Colonic mucosa (tissue), 4 donors: ENCODE results near the gene NKD2. TPM values are rescaled to one million over a fixed set of nuclear protein-coding genes. Genes with fewer than 3 reads are reported as not detected.

Source experiments
- DNase-seq: peaks from one replicate; pipeline ENCODE4 v3.0.0-alpha.2; 2020
- H3K27ac ChIP-seq: fragments of 200-600 bp; one replicate; pipeline ENCODE4 v1.8.0; 2021
- H3K27me3 ChIP-seq: fragments of 200-600 bp; one replicate; pipeline ENCODE4 v1.8.0; 2021
- H3K36me3 ChIP-seq: fragments of 200-600 bp; one replicate; pipeline ENCODE4 v1.8.0; 2021
- H3K4me1 ChIP-seq: fragments of 200-600 bp; one replicate; pipeline ENCODE4 v1.8.0; 2021; ENCODE audit warnings: mild to moderate bottlenecking
- H3K4me3 ChIP-seq: fragments of 200-600 bp; one replicate; pipeline ENCODE4 v1.8.0; 2021
- H3K9ac ChIP-seq, 2 donors: one replicate each; pipeline ENCODE4 v1.7.0; 2013; ENCODE audit warnings: control low read depth in 2 of 2, low read depth in 2 of 2, low read length in 2 of 2
- H3K9me3 ChIP-seq: fragments of 200-600 bp; one replicate; pipeline ENCODE4 v1.8.0; 2021
- CTCF ChIP-seq: fragments of 200-600 bp; IDR thresholded peaks from one replicate; pipeline ENCODE4 v1.8.0; 2022; ENCODE audit warnings: antibody characterized with exemption, mild to moderate bottlenecking
- intact Hi-C: fragments of 100-400 bp; cut with DNase I; formaldehyde crosslinking; loops from one replicate; pipeline ENCODE4 v1.14.1; 2022
- total RNA-seq, 2 donors: library from RNA; stranded (reverse); fragmentation: NEBNext Ultra II Directional in 1 of 2; extraction: Animal tissue kit (Norgen Biotek cat#: 25700) in 1 of 2; gene quantifications; one replicate each; pipeline ENCODE4 v1.2.1, GENCODE V29; 2021
- donor health status: healthy.
- donor health status: DM: no; HTN: no; CAD: no.
- donor health status: DM: no; HTN: no; CAD: no.

Gene NKD2
- total RNA-seq, 2 donors from 2014 or later, result 0.94 to 1.9 TPM

GRCh38 chr5:1054018-1054798 is 45.6 kb downstream of the NKD2 start:
- no peak for DNase-seq
- H3K9me3 ChIP-seq, result no peaks in the 10 kb centered on the region
- H3K27me3 ChIP-seq, result no peaks in the 10 kb centered on the region
- H3K4me1 ChIP-seq, result no peaks in the 10 kb centered on the region
- H3K36me3 ChIP-seq, result peaks cover 4% of the 10 kb centered on the region
- H3K9ac ChIP-seq, result no peak overlapping the region
- no peak overlapping the region for H3K27ac ChIP-seq
- intact Hi-C loops, result no loop called here
- no peak for TF ChIP-seq CTCF
- no peak overlapping the region for H3K4me3 ChIP-seq

- Histone ChIP-seq H3K27me3 (no peaks in the 10 kb centered on the region), H3K36me3 (peaks cover 4% of the 10 kb centered on the region), H3K4me3 (no peak overlapping the region), H3K27ac (no peak overlapping the region), H3K9me3 (no peaks in the 10 kb centered on the region), H3K4me1 (no peaks in the 10 kb centered on the region), H3K9ac (no peak overlapping the region)
- DNase-seq, result no peak
- intact Hi-C loops, result no loop called here
- TF ChIP-seq CTCF, result no peak
Observed at GRCh38 chr5:1054799-1055775, 46.5 kb downstream of the NKD2 start.

GRCh38 chr5:1055896-1056610 is 47.5 kb downstream of the NKD2 start:
- intact Hi-C loops, result no loop called here
- no peak for DNase-seq
- H3K27ac ChIP-seq, result no peak overlapping the region
- no peak overlapping the region for H3K4me3 ChIP-seq
- H3K36me3 ChIP-seq, result peaks cover 4% of the 10 kb centered on the region
- no peaks in the 10 kb centered on the region for H3K4me1 ChIP-seq
- H3K27me3 ChIP-seq, result no peaks in the 10 kb centered on the region
- TF ChIP-seq CTCF, result no peak
- H3K9ac ChIP-seq, result no peak overlapping the region
- H3K9me3 ChIP-seq, result no peaks in the 10 kb centered on the region

- H3K27ac ChIP-seq, result no peak overlapping the region
- intact Hi-C loops, result no loop called here
- DNase-seq, result no peak
- no peaks in the 10 kb centered on the region for H3K4me1 ChIP-seq
- H3K9ac ChIP-seq, result no peak overlapping the region
- peaks cover 4% of the 10 kb centered on the region for H3K36me3 ChIP-seq
- H3K27me3 ChIP-seq, result no peaks in the 10 kb centered on the region
- no peak overlapping the region for H3K4me3 ChIP-seq
- no peak for TF ChIP-seq CTCF
- H3K9me3 ChIP-seq, result no peaks in the 10 kb centered on the region
Observed at GRCh38 chr5:1056611-1057484, 48.2 kb downstream of the NKD2 start.
